HG03025 (cell line): ENCODE results near the gene AMZ2.
A peak's percentile ranks its signal among the peaks of the same experiment; 100 is the strongest.
"Not testable (repeated sequence)": the region's sequence is repeated elsewhere in the genome, so short reads cannot be mapped to it uniquely, and the experiment has no call there.

ENCODE experiments used
- ATAC-seq: cut with Tn5 transposase; IDR thresholded peaks from one replicate; pipeline ENCODE4 v1.9.1; 2021; ENCODE audit warnings: mild to moderate bottlenecking, moderate library complexity; ENCODE audit not compliant: unreplicated experiment, low FRiP score

AMZ2 gene

DNA sequence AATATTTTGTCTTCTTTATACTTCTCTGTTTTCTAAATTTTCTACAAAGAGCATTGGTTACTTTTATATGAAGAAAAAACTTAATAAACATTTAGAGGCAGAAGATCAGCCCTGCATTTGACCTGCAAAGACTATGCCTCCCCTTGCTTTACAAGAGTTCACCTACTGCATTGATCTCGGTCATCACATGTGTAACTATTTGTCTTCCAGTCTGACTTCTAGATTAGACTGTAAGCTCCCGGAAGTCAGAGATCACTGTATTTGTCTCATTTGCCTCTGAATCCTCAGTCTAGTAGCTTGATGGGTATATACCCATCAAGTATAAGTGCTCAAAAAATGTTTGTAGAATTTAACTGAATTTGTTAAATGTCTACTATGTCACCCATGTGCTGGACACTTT lies 27.7 kb upstream of the AMZ2 start:
- ATAC-seq = not testable (repeated sequence)

- not testable (repeated sequence) for ATAC-seq
These were observed 27.1 kb upstream of the AMZ2 start for GRCh38 chr17:68220786-68221185.

DNA sequence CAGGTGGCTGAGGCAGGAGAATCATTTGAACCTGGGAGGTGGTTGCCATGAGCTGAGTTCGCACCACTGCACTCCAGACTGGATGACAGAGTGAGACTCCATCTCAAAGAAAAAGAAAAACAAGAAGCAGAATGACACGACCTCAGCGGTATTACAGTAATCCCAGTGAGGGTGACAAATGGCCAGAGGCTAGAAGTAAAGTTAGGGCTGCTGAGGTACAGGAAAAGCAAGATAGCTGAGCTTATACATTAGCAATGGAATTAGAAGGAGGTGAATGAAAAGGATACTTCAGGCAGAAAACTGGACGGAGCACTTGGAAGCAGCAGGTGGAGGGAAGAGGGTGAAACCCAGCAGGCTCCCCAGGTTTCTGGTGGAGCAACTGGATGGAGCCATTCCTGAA lies 26.1 kb upstream of the AMZ2 start:
- no peak for ATAC-seq

GRCh38 chr17:68222606-68223005 lies 25.2 kb upstream of the AMZ2 start:
- no peak for ATAC-seq

GRCh38 chr17:68225055-68225454 lies 22.8 kb upstream of the AMZ2 start:
- not testable (repeated sequence) for ATAC-seq

DNA sequence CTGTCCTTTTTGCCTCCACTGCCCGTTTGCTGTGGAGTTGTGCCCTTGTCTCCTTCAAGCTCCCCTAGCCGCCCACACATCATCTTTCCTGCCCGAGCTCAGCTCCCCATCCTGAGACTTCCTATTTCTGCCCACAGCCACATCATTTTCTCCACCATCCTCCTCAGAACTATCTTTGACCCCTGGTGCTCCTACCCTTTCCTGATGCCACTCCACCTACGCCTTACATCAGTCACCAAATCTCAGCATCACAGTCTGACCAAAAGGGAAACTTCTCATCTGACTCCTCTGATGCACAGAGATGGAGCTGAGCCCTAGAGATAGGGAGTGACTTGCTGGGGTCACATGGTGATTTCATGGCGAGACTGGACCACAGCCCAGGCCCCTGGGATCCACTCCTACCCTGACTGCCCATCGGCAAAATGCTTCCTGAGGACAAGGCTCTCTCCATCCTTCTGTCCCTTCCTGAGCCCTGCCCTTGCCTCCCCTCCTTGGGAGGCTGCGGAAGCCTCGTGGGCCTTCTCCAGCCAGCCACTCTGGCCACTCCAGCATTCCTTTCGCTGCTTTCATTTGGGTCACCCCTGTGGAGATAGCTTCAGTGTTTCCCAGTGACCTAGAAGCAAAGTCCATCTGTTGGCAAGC lies 19.7 kb upstream of the AMZ2 start:
- ATAC-seq = not testable (repeated sequence)

DNA sequence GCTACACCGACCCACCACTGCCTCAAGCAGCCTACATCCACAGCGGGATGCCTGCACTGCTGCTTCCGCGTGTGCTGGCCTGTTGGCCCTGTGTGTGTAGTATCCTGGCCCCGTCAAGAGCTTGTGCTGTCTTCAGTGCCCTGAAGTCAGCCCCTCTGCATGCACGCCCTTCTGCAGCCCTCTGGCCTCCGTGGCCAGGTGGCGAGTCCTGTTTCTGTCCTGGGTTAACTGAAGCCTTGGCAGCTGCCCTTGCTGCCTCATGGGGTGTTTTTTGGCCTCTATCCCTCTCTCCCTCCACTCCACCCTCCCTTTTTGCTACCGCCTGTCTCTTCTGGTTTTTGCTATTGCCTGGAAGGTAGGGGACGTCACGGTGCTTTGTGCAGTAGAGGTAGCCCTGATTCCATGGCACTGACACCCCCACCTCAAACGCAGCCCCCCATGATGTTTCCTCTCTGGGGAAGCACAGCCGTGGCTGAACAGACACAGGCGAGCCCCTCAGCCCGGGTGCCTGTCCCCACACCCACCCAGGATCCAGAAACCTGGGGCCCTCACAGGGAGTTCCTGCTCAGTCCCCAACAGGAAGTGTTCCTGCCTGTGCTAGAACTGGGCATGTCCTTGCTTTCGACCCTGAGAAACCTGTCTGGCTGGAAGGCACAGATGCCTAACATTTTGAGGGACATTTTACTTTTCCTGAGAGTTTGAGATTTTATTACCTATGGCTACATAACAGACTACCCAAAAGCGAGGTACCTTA lies 18.8 kb upstream of the AMZ2 start:
- ATAC-seq = no peak

DNA sequence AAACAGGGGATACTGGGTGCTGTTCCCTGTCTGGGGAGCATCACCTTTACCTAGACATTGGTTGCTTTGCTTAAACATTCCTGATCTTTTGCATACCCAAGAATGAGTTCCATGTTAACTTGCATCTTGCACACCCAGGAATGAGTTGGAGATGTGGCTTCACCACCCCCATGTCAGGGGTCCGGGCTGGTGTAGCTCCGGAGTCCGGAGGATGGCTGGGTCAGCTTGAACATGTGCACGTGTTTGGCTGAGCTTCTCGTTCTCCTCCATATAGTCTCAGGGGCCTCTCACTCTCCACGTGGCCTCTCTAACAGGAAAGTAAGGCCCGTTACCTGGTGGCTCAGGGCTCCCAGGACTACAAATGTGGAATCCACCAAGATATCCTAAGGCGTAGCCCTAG lies 18.2 kb upstream of the AMZ2 start:
- ATAC-seq = no peak

GRCh38 chr17:68231131-68231530 lies 16.7 kb upstream of the AMZ2 start:
- not testable (repeated sequence) for ATAC-seq

- ATAC-seq = no peak
These were observed 16.3 kb upstream of the AMZ2 start for GRCh38 chr17:68231541-68231940.

DNA sequence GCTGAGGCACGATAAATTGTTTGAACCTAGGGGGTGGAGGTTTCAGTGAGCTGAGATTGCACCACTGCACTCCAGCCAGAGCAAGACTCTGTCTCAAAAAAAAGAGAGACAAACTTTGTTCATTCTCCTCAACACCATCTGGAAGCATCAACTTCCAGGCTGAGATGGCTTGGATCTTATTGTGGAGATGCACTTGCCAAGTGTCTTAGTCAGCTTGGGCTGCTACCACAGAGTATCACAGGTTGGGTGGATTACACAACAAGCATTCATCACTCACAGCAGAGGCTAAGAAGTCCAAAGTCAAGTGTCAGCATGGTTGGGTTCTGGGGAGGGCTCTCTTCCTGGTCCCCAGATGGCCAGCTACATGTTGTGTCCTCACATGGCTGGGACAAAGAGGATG lies 15.1 kb upstream of the AMZ2 start:
- ATAC-seq = not testable (repeated sequence)

DNA sequence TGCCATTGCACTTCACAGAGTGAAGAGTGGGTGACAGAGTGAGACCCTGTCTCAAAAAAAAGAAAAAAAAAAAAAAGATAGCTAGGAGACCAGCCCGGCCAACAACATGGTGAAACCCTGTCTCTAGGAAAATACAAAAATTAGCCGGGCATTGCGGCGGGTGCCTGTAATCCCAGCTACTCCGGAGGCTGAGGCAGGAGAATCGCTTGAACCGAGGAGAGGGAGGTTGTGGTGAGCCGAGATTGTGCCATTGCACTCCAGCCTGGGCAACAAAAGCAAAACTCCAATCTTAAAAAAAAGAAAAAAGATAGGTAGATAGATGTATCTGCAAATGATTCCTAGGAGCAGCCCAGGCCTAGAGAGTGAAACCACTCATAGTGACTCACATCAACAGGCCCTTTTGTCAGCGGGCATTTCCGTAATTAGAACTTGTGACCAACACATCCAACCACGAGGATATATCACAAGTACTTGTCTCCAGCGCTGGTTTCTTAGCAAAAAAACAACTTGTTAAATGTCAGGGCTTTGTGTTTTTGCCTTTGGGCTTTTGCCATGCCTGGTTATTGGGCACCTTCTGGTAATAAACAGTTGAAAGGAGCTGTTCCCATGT lies 13.0 kb upstream of the AMZ2 start:
- not testable (repeated sequence) for ATAC-seq

DNA sequence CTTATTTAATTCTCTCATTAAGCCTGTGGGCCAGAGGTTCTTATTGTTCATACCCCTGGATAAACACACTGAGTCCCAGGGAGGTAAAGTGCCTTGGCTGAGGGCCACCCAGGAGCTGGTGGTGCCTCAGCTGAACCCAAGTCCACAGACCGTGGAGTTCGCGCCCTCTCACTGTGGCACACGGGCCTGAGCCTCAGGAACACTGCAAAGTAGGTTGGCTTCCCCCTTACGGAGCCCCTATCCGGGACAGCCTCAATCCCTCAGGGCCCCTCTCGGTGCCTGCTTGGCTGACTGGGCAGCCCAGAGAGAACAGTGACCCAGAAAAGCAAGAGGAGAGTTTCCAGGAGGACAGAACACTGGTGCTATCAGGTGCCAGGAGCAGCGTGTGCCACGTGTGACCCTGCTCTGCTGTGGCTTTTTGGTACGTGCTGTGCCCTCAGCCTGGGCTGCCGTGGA lies 12.5 kb upstream of the AMZ2 start:
- not testable (repeated sequence) for ATAC-seq

- peak; percentile 77 for ATAC-seq
These were observed 10.3 kb upstream of the AMZ2 start for GRCh38 chr17:68237369-68238163.

DNA sequence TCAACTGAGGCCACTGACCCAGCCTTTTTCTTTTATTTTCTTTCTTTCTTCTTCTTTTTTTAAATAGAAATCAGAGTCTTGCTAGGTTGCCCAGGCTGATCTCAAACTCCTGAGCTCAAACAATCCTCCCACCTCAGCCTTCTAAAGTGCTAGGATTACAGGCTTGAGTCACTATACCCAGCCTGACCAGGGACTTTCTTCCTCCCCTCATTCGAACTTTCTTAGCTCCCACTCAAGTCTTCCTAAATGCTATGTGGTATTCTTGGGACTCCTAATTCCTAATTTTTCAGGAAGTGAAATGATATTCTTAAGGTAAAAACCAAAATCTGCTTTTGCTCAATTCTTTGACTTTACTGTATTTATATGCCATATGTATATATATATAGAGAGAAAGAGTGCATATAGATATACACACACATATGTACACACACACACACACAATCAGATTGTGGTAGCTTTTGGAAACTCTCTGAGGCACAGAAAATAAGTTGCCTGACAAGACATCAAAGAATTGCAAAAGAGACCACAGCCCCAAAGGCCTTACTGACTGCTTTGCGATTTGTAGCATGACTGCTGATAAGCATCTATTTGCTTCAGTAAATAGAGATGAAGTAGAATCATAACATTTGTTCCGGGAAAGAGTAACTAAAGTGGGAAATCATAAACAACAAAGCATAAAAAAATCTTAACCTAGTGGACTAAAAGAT lies 9.5 kb upstream of the AMZ2 start:
- no peak for ATAC-seq

DNA sequence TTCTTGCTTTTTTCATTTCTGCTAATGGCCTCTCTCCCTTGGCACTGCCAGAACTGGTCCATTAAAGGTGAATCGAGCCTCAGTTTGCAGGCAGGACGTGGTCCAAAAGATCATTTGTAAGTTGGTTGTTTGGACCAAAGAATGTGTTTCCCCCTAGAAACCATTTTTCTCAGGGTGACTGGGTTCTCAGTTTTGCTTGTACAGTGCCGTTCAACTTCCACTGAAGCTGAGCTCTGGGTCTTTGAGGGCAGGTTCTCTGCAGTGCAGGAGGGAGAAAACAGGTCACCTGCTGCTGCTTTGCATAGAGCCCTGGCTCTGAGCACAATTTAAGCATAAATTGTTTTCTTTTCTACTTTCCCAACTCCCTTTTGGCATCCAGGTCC lies 9.0 kb upstream of the AMZ2 start:
- ATAC-seq = no peak

GRCh38 chr17:68239632-68240366 lies 8.0 kb upstream of the AMZ2 start:
- ATAC-seq = no peak

GRCh38 chr17:68246271-68247028 lies 1.4 kb upstream of the AMZ2 start:
- ATAC-seq = no peak
